T-helper 2 cell (primary cell): ENCODE measurements around the gene FAM120AOS.

Source experiments
- DNase-seq, 5 experiments: peaks; one replicate each; pipeline versions ENCODE4 v3.0.0 to v3.0.0-alpha.2; 2012 to 2022
- total RNA-seq, 2 donors: gene quantifications; one replicate each; lab custom pipeline; 2026; lab: John Stamatoyannopoulos, UW

Gene FAM120AOS
- 65.8 to 80.1 reads per million in 2 donors for total RNA-seq

DNA sequence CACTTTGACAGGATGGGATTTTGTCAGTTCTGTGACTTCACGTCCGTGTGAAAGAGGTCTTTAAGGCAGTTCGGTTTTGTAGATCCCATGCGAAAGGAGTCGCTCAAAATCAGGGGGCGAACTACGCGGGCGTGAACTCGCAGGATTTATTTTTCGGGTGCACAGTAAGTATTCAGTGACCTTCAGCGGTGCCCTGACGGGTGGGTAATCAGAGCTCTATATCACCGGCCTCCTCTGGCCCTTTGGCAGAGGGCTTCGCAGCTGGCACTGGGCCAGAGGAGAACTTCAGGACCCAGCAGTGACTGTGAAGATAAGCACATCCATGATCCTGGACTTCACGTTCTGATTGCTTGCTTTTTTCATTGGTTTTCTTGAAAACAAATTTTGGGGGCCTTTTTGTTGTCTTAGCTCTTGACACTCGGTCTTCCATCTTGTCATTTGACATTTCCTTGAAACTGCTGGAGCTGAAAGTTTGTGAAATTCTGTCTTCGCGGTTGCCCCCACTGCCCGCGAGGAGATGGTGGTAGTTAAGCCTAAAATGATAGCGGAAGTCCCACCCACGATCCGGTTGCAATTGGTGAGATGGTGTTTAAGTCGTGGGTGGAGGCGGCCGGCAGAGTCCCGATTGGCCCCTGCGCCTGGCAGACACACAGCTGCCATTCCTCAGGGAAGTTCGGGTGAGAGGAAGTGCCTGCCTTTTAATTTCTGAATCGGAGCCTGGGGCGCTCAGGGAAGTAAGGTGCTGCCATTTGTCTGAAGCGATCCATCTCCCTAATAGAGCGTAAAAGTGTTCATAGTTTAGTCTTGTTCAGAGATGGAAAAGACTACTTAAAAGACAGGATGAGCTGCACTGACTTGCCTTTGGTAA lies at the start of gene FAM120AOS:
TSS of gene FAM120AOS (minus strand) at position 535 of the 868 bp plus-strand sequence. CDS start 872 bp downstream, outside the sequence.
- DNase-seq = peak; percentile 61 to 95 (median 80)

DNA sequence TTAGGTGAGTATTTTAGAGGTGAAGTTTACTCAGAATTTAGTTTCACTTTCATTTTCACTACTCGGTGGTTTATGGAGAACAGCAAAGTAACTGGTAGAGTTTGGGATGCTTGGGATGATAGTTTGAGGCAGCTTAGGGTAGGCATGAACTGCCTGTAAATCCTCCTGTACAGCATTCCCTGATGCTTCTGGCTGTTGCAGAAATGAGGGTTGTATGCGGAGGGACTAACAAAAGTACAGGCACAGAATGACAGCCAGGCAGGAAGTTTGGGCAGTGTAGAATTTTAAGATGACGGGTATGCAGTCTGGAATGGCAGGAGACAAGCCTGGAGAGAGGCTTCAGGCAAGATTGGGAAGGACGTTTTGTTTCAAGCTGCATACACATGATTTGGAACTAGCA lies 48.0 kb upstream of the FAM120AOS start:
- DNase-seq = peak in 2 of 5 experiments; percentile 2 to 39

- no peak for DNase-seq
Observed at GRCh38 chr9:93500571-93501298, 47.4 kb upstream of the FAM120AOS start.

DNA sequence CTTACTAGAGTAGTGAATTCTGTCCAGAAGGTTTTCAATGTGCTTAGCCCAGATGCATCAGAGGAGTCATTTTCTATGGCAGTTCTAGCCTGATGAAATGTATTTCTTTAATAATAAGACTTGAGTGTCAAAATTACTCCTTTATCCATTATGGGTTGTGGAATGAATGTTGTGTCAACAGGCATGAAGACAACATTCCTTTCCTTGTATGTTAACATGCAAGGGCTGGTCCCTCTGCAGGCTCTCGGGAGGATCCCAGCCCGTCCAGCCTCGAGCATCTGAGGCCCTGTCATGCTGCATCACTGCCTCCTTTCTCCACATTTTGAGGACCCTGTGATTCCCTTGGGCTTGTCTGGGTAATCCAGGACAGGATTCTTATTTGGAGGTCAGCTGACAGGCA lies 42.9 kb upstream of the FAM120AOS start:
- no peak for DNase-seq

DNA sequence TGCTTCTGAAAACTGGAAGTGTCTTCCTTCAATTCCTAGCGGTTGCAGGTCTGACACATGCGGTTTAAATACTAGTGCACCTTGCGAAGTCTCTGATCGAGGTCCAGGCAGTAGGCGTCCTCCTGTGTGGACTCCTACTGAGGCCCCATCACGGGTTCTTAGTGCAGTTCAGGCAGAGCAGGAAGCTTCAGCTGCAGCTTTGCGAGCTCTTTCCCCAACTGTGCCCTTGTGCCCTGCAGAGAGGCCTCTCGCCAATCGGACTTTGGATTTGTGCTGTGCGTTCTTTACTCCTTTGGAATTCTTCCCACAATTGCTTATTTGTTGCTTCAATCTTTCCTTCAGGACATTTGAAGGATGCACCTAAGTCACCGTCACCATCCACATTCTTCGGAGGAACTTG lies 40.6 kb upstream of the FAM120AOS start:
- no peak for DNase-seq

- no peak for DNase-seq
Observed at GRCh38 chr9:93492327-93492726, 38.9 kb upstream of the FAM120AOS start.

DNA sequence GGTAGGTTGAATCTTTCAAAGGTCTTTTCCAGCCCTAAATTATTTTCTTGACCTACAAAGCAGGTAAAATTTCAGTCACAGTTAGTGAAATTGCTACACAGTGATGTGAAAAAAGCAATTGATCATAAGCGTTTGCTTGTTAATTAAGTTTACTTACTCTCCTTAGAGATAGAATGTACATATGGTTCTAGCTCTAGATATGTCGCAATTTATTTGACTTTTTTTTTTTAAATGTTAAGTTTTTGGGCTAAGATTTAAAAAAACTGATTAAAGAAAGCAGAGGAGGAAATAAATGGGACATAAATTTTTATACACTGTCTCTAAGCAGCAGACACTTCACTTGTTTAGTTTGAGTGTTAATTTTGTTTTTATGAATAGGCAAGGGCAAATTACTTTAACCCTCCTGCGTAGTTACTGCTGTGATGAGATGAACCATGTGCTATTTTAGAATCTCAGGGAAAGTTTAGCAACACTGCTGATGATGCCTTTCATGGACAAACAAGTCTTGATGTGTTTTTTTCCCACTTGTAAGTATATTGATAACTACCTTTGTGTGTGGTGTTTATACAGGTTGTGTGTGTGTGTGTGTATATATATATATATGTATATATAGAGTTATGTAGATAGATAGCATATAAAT lies 38.3 kb upstream of the FAM120AOS start:
- no peak for DNase-seq

GRCh38 chr9:93488244-93488643 lies 34.9 kb upstream of the FAM120AOS start:
- no peak for DNase-seq

GRCh38 chr9:93486268-93486667 lies 32.9 kb upstream of the FAM120AOS start:
- no peak for DNase-seq

DNA sequence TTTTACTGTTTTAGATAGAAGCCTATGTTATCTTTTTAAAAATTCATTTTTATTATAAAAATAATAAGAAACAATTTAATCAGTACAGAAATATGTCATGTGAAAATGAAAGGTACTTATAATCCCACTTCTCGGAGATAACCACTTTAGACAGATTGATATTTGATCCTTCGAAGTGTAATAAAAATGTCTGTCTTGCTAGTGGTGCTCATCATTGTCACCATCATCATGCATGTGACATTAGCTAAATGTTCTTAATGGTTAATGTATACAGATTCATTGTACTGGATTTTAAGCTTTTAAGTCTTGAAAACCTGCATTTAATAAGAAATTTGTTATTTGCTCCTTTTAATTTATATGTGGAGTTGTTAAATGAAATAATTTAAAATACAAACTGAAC lies 30.1 kb upstream of the FAM120AOS start:
- no peak for DNase-seq

GRCh38 chr9:93480728-93481324 lies 27.4 kb upstream of the FAM120AOS start:
- DNase-seq = no peak

- DNase-seq = no peak
Observed at GRCh38 chr9:93480262-93480661, 26.9 kb upstream of the FAM120AOS start.

GRCh38 chr9:93479726-93480125 lies 26.3 kb upstream of the FAM120AOS start:
- DNase-seq = no peak

DNA sequence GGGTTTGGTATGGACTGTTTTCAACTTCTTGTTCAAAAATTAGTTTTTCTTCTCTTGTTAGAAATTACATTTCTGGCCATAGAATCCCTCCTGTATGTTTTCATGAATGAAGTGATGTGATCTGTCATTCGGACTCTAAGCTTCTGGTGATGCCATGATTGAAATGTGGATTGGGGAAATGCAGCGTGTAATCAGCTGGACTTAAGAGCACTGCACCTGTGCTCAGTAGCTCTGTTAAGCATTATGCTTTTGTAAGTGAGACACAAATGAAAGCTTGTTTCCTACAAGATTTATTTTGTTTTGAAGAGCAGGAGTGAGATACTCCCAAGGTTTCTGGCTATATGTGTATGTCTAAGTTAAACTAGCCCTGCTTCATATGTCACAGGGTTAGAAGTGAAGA lies 24.0 kb upstream of the FAM120AOS start:
- DNase-seq = no peak

- DNase-seq = no peak
Observed at GRCh38 chr9:93476924-93477323, 23.5 kb upstream of the FAM120AOS start.

GRCh38 chr9:93475856-93476255 lies 22.5 kb upstream of the FAM120AOS start:
- no peak for DNase-seq

DNA sequence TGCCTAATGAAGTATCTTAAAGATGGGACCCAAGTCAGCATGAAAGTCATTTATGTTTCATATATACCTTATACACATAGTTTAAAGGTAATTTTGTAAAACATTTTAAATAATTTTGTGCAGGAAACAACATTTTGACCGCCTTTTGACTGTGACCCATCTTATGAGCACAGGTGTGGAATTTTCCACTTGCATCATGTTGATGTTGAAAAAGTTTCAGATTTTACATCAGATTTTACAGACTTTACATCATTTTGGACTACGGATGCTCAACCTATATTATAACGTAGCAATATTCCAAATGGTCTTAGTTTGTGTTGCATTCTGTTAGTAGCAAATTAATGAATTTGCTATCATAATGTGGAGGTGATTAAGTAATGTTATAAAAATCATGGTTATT lies 21.7 kb upstream of the FAM120AOS start:
- DNase-seq = no peak

DNA sequence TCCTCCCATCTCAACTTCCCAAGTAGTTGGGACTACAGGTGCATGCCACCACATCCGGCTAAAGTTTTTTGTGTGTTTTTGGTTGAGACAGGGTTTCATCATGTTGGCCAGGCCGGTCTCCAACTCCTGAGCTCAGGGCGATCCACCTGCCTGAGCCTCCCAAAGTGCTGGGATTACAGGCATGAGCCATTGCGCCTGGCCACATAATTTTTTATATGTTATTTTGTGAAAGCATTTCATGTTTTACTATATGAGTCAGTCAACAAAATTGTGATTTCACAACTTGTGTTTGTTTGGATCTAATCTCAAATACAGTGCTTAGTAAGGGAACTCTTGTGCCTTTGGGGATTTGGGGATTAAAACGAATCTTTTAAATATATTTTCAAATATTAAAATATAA lies 20.0 kb upstream of the FAM120AOS start:
- DNase-seq = no peak

- no peak for DNase-seq
Observed at GRCh38 chr9:93471124-93471523, 17.7 kb upstream of the FAM120AOS start.

- DNase-seq = no peak
Observed at GRCh38 chr9:93470391-93470790, 17.0 kb upstream of the FAM120AOS start.

GRCh38 chr9:93468763-93469456 lies 15.5 kb upstream of the FAM120AOS start:
- no peak for DNase-seq

- no peak for DNase-seq
Observed at GRCh38 chr9:93467462-93467861, 14.1 kb upstream of the FAM120AOS start.
